Activated T-cell treated with anti-CD3 and anti-CD28 coated beads, Interleukin-2, amount 50 U/mL, for 4 hours (primary cell): ENCODE data around the gene TRIM9. TPM values are rescaled to one million over a fixed set of nuclear protein-coding genes. Genes with fewer than 3 reads are reported as not detected.

Source experiments
- ATAC-seq, 2 donors: fragments of 200-7000 bp; cut with Tn5 transposase; one replicate each; pipeline ENCODE4 v1.10.0; 2021
- DNase-seq: peaks from one replicate; pipeline ENCODE4 v3.0.0-alpha.2; 2020
- H3K27me3 Mint-ChIP-seq: one replicate; pipeline ENCODE4 v1.8.0; 2021; ENCODE audit warnings: low read depth, mixed read lengths
- H3K36me3 Mint-ChIP-seq: one replicate; pipeline ENCODE4 v1.8.0; 2022; ENCODE audit warnings: mixed read lengths; ENCODE audit not compliant: insufficient read depth
- H3K4me1 Mint-ChIP-seq: one replicate; pipeline ENCODE4 v1.8.0; 2021; ENCODE audit warnings: low read depth, mixed read lengths
- H3K4me3 Mint-ChIP-seq: one replicate; pipeline ENCODE4 v1.8.0; 2021; ENCODE audit warnings: mild to moderate bottlenecking, moderate library complexity, mixed read lengths
- H3K9me3 Mint-ChIP-seq: one replicate; pipeline ENCODE4 v1.8.0; 2021; ENCODE audit warnings: mixed read lengths
- total RNA-seq, 3 donors: library from RNA; stranded (reverse); gene quantifications; one replicate each; pipeline ENCODE4 v1.2.1, GENCODE V29; 2021

Gene TRIM9
- total RNA-seq, 3 donors from 2014 or later: 0.43 to 0.58 (median 0.54) TPM

- ATAC-seq: no peak
- Mint-ChIP-seq H3K27me3 (peaks cover 10% of the 10 kb centered on the region), H3K4me1 (no peaks in the 10 kb centered on the region), H3K4me3 (no peak overlapping the region), H3K9me3 (no peaks in the 10 kb centered on the region), H3K36me3 (no peaks in the 10 kb centered on the region)
- no peak for DNase-seq
Measured at GRCh38 chr14:51107801-51108200, 12.9 kb upstream of the TRIM9 start.

GRCh38 chr14:51104467-51104866, 9.6 kb upstream of the TRIM9 start:
- DNase-seq (no peak), ATAC-seq (no peak)
- H3K4me3 Mint-ChIP-seq: no peak overlapping the region
- H3K4me1 Mint-ChIP-seq: no peaks in the 10 kb centered on the region
- no peaks in the 10 kb centered on the region for H3K9me3 Mint-ChIP-seq
- H3K27me3 Mint-ChIP-seq: peaks cover 15% of the 10 kb centered on the region
- no peaks in the 10 kb centered on the region for H3K36me3 Mint-ChIP-seq

DNA sequence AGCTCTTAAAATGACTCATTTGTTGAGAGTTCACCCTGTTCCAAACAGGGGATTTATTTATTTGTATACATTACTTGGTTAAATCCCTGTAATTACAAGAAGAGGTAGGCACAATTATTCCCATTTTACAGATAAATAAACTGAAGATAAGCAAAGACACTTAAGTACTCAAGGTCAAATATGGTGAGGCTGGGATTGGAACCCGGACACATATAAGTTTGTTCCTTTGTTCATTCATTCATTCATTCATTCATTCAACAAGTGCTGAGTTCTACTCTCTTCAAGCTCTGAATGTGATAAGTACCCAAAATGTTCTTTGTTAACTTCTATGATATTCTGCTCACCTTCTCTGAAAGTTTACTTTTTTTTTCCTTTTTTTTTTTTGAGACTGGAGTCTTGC, 2.4 kb upstream of the TRIM9 start:
- ATAC-seq: no peak
- Mint-ChIP-seq H3K4me3 (no peak overlapping the region), H3K9me3 (no peaks in the 10 kb centered on the region), H3K4me1 (peaks cover 17% of the 10 kb centered on the region), H3K27me3 (peaks cover 41% of the 10 kb centered on the region), H3K36me3 (no peaks in the 10 kb centered on the region)
- no peak for DNase-seq

DNA sequence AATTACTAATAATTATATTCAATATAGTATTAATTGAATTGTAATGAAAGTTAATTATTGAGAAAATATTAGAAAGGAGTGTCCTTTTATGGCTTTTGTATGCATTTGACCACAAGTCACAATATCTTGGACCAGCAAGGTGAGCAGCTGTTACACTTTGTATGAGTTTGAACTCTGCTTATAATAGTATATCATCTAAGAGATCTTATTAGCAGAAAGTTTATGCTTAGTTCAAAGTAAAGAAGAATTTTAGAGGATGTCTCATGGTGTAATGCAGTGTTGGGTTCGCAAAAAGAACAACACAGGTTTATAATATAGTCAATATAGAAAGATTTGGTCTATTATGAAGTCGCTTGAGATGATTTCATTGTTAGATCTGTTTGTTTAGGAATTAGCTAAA, 2.0 kb upstream of the TRIM9 start:
- peaks cover 17% of the 10 kb centered on the region for H3K4me1 Mint-ChIP-seq
- H3K27me3 Mint-ChIP-seq: peaks cover 41% of the 10 kb centered on the region
- no peak overlapping the region for H3K4me3 Mint-ChIP-seq
- DNase-seq: no peak
- H3K36me3 Mint-ChIP-seq: no peaks in the 10 kb centered on the region
- H3K9me3 Mint-ChIP-seq: no peaks in the 10 kb centered on the region
- ATAC-seq: no peak

GRCh38 chr14:51095854-51096823, 1.2 kb upstream of the TRIM9 start:
- DNase-seq: peak; percentile 5
- Mint-ChIP-seq H3K9me3 (no peaks in the 10 kb centered on the region), H3K4me1 (peaks cover 17% of the 10 kb centered on the region), H3K36me3 (no peaks in the 10 kb centered on the region), H3K27me3 (peaks cover 46% of the 10 kb centered on the region), H3K4me3 (peak overlapping the region; percentile 84)
- ATAC-seq: no peak

GRCh38 chr14:51094282-51094821, 553 bp downstream of the TRIM9 start:
- Mint-ChIP-seq H3K9me3 (no peaks in the 10 kb centered on the region), H3K4me1 (peaks cover 17% of the 10 kb centered on the region), H3K36me3 (no peaks in the 10 kb centered on the region), H3K27me3 (peaks cover 37% of the 10 kb centered on the region), H3K4me3 (peak overlapping the region; percentile 84)
- DNase-seq (peak; percentile 6), ATAC-seq (no peak)

DNA sequence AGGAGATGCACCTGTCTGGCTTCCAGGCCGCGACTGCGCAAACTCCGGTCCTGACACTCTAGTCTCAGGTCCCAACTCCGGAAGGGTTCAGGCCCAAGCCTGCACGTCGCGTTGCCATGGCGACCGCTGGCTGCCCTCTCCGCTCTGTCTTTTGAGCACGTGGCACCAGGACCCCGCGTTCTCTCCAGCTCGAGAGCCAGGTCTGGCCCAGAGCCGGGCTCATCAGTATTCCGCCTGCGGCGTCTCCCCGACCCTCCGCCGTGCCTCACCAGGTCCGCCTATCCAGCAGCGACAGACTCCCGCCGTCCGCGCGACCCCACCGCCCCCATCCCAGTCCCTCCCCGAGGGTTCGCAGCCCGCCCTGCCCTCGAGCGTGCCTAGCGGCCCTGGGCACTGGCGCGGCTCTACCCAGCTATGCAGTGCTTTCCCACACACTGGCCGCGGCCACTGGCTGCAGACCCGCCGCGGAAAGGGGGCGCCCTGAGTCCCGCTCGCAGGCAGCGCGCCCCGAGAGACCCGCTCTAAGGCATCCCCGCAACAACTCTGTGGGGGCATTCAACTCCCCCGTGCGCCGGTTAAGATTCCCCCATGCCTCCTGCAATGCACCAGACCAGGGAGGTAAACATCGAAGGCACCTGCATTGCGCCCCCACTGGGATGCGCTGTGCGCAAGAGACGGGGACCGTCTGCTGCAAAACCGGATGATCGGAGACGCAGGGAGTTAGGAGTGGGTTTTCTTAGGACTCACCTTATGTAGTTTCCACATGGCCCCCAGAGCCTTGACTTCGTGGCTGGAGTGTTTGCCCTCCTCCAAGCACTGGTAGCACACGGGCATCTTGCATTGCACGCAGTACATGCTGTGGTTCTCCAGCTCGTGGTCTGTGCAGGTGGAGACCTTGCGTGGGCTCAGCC, 1.3 kb downstream of the TRIM9 start:
- Mint-ChIP-seq H3K36me3 (no peaks in the 10 kb centered on the region), H3K4me3 (peak overlapping the region; percentile 84), H3K27me3 (peaks cover 33% of the 10 kb centered on the region), H3K9me3 (no peaks in the 10 kb centered on the region), H3K4me1 (peaks cover 17% of the 10 kb centered on the region)
- ATAC-seq (peak; percentile 17 to 23), DNase-seq (peak; percentile 40)

DNA sequence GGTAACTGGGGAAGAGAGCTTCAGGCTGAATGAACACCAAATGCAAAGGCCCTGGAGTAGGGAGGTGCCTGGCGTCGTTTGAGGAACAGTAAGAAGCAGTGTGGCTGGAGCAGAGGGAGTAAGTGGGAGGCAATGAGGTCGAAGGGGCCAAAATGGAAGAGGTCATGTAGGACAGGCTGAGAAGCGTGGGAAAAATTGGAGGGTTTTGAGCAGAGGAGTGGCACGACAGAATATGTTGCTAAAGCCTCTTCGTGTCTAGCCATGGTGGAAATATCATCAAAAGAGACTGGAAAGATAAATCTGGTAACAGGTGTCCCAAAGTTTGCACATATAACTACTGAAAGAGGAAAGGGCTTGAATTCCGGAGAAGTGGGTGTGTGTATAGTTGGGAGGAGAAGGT, 1.9 kb downstream of the TRIM9 start:
- H3K36me3 Mint-ChIP-seq: no peaks in the 10 kb centered on the region
- no peaks in the 10 kb centered on the region for H3K9me3 Mint-ChIP-seq
- H3K27me3 Mint-ChIP-seq: peaks cover 33% of the 10 kb centered on the region
- DNase-seq (no peak), ATAC-seq (no peak)
- H3K4me1 Mint-ChIP-seq: peaks cover 17% of the 10 kb centered on the region
- peak overlapping the region; percentile 27 for H3K4me3 Mint-ChIP-seq

DNA sequence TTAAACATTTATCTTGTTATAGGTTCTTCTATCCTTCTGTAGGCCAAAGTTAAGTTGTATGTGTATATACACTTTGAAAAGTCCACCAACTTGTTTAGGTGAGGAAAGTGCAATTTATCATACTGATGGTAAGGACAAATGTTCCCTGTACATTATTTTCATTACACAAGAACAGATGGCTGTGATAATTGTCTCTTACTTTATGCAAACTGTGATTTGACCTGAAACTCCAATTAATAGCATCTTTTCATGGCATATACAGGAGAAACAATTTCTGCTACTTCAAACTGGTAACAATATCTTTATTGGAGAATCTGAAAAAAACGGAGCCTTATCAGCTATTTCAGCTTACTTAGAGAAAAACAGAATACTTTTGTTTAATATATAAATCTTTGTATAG, 5.6 kb downstream of the TRIM9 start:
- no peak for ATAC-seq
- Mint-ChIP-seq H3K4me3 (no peak overlapping the region), H3K36me3 (no peaks in the 10 kb centered on the region), H3K27me3 (peaks cover 19% of the 10 kb centered on the region), H3K9me3 (no peaks in the 10 kb centered on the region), H3K4me1 (peaks cover 5% of the 10 kb centered on the region)
- DNase-seq: no peak

DNA sequence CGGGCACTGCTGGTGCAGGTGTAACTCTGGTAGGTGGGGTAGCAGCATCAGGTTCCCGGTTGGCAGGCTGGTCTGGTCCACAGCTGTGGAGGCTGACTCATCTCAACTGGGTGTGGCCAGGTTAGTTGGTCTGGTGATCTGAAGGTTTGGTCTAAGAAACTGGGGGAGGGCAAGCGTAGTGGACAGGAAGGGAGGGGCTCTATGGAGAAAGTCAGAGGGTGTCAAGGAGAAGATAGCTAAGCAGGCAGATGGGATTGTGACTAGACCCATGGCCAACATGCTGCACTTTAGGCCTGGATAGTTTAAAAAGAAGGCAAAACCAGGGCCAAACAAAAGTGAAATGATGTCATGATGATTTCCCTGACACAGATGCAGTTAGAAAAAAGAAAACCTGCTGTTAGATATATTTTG, 7.9 kb downstream of the TRIM9 start:
- Mint-ChIP-seq H3K27me3 (peaks cover 6% of the 10 kb centered on the region), H3K4me3 (no peak overlapping the region), H3K4me1 (no peaks in the 10 kb centered on the region), H3K36me3 (no peaks in the 10 kb centered on the region), H3K9me3 (no peaks in the 10 kb centered on the region)
- no peak for ATAC-seq
- DNase-seq: no peak

GRCh38 chr14:51086044-51086443, 8.9 kb downstream of the TRIM9 start:
- no peaks in the 10 kb centered on the region for H3K36me3 Mint-ChIP-seq
- DNase-seq (no peak), ATAC-seq (no peak)
- H3K4me1 Mint-ChIP-seq: no peaks in the 10 kb centered on the region
- no peaks in the 10 kb centered on the region for H3K9me3 Mint-ChIP-seq
- no peaks in the 10 kb centered on the region for H3K27me3 Mint-ChIP-seq
- H3K4me3 Mint-ChIP-seq: no peak overlapping the region

GRCh38 chr14:51084962-51085361, 9.9 kb downstream of the TRIM9 start:
- Mint-ChIP-seq H3K4me1 (no peaks in the 10 kb centered on the region), H3K36me3 (no peaks in the 10 kb centered on the region)
- ATAC-seq: no peak

DNA sequence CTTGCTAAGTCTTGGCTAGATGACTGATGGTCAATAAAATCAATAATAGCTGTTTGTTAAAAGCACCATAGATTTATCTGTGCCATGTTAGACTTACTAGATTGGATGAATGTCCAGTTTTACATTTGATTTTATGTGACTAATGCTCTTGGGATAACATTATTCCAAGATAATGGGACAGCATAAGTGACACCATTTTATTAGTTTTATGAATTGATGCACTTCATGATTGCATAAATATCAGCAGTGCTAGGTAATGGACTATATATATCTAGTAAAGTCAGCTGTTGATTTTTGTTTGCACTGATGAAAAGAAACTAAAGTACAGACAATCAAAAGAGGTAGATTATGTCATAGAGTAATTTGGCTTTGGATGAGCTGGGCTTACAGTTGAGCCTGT, 10.4 kb downstream of the TRIM9 start:
- DNase-seq (no peak), ATAC-seq (no peak)
- no peaks in the 10 kb centered on the region for H3K9me3 Mint-ChIP-seq
- H3K4me3 Mint-ChIP-seq: no peak overlapping the region
- no peaks in the 10 kb centered on the region for H3K4me1 Mint-ChIP-seq
- peaks cover 5% of the 10 kb centered on the region for H3K27me3 Mint-ChIP-seq
- H3K36me3 Mint-ChIP-seq: no peaks in the 10 kb centered on the region

More at GRCh38 chr14:51084962-51085361, 9.9 kb downstream of the TRIM9 start:
- DNase-seq: no peak
- Mint-ChIP-seq H3K4me3 (no peak overlapping the region), H3K9me3 (no peaks in the 10 kb centered on the region), H3K27me3 (peaks cover 5% of the 10 kb centered on the region)

DNA sequence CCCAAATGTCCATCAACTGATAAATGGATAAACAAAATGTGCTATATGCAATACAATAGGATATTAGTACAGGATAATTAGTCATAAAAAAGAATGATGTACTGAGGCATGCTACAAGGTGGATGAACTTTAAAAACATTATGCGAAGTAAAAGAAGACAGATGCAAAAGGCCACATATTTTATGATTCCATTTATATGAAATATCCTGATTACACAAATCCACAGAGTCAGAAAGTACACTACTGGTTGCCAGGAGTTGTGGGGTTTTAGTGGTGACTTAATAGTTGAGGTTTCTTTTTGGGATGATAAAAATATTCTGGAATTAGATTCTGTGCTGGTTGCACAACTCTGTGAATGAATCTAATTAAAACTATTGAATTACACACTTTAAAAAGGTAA, 12.6 kb downstream of the TRIM9 start:
- Mint-ChIP-seq H3K4me3 (no peak overlapping the region), H3K27me3 (peaks cover 5% of the 10 kb centered on the region), H3K9me3 (no peaks in the 10 kb centered on the region), H3K36me3 (no peaks in the 10 kb centered on the region), H3K4me1 (no peaks in the 10 kb centered on the region)
- no peak for ATAC-seq
- no peak for DNase-seq
